IMR-90 (cell line): ENCODE results near the gene ZFX. TPM values are rescaled to one million over a fixed set of nuclear protein-coding genes. Genes with fewer than 3 reads are reported as not detected.

Source experiments
- ATAC-seq: fragments of 200-7000 bp; cut with Tn5 transposase; 2 replicates; pipeline ENCODE4 v1.9.1; 2020; ENCODE audit warnings: low read depth, mild to moderate bottlenecking, moderate library complexity
- BruUV-seq: library from RNA; stranded (reverse); fragments of 400-500 nt; replicated peaks from 2 replicates; lab custom pipeline; 2021; lab: Mats Ljungman, UMichigan
- CTCF ChIA-PET: fragments of 300-600 bp; formaldehyde crosslinking; extraction: SDS; loops from one replicate; lab custom pipeline; 2021; ENCODE audit warnings: antibody characterized with exemption; lab: Yijun Ruan, JAX
- POLR2A ChIA-PET: fragments of 300-600 bp; sonication (Branson Sonifier 250); formaldehyde crosslinking; loops from one replicate; lab custom pipeline; 2022; ENCODE audit warnings: antibody characterized with exemption; ENCODE audit not compliant: unreplicated experiment; lab: Charles Lee
- DNase-seq: peaks from one replicate; pipeline ENCODE4 v3.0.0; 2013
- H2AFZ ChIP-seq: replicated peaks from 2 replicates; pipeline ENCODE3; 2013; ENCODE audit warnings: low read length, mild to moderate bottlenecking; ENCODE audit not compliant: poor library complexity
- H2AK5ac ChIP-seq: 2 replicates; pipeline ENCODE4 v1.6.1; 2013; ENCODE audit warnings: low read depth, low read length, inconsistent platforms
- H2AK9ac ChIP-seq: replicated peaks from 2 replicates; pipeline ENCODE3; 2013; ENCODE audit warnings: mild to moderate bottlenecking, low read depth, low read length, moderate library complexity; ENCODE audit not compliant: poor library complexity
- H2BK120ac ChIP-seq: 2 replicates; pipeline ENCODE4 v1.6.1; 2013; ENCODE audit warnings: low read depth, low read length, inconsistent platforms
- H2BK15ac ChIP-seq: 3 replicates; pipeline ENCODE4 v1.6.1; 2013; ENCODE audit warnings: low read depth, low read length, inconsistent platforms
- H2BK20ac ChIP-seq: 2 replicates; pipeline ENCODE4 v1.6.1; 2013; ENCODE audit warnings: low read depth, mild to moderate bottlenecking, inconsistent platforms, low read length, moderate library complexity
- H2BK5ac ChIP-seq: 2 replicates; pipeline ENCODE4 v1.6.1; 2013; ENCODE audit warnings: mild to moderate bottlenecking, low read depth, low read length, inconsistent platforms; ENCODE audit not compliant: poor library complexity, severe bottlenecking
- H3K14ac ChIP-seq: replicated peaks from 2 replicates; pipeline ENCODE4 v1.6.1; 2013; ENCODE audit warnings: low read depth, low read length, inconsistent platforms
- H3K18ac ChIP-seq: 2 replicates; pipeline ENCODE4 v1.6.1; 2013; ENCODE audit warnings: low read depth, low read length, control low read depth
- H3K23ac ChIP-seq: 2 replicates; pipeline ENCODE4 v1.6.1; 2013; ENCODE audit warnings: low read depth, low read length, inconsistent platforms
- H3K27ac ChIP-seq: 2 replicates; pipeline ENCODE4 v1.5.1; 2013; ENCODE audit warnings: mild to moderate bottlenecking, control low read depth, low read length; ENCODE audit not compliant: insufficient read depth
- H3K27me3 ChIP-seq: 2 replicates; pipeline ENCODE4 v1.6.1; 2013; ENCODE audit warnings: low read length; ENCODE audit not compliant: control insufficient read depth, insufficient read depth
- H3K36me3 ChIP-seq: 2 replicates; pipeline ENCODE4 v1.6.1; 2013; ENCODE audit warnings: low read length, mixed read lengths; ENCODE audit not compliant: control insufficient read depth, insufficient read depth
- H3K4ac ChIP-seq: 2 replicates; pipeline ENCODE4 v1.6.1; 2013; ENCODE audit warnings: low read depth, low read length, inconsistent platforms
- H3K4me1 ChIP-seq: 2 replicates; pipeline ENCODE4 v1.6.1; 2013; ENCODE audit warnings: low read length, mixed read lengths; ENCODE audit not compliant: control insufficient read depth, insufficient read depth
- H3K4me2 ChIP-seq: 2 replicates; pipeline ENCODE4 v1.6.1; 2013; ENCODE audit warnings: low read depth, mild to moderate bottlenecking, control low read depth, low read length, moderate library complexity
- H3K4me3 ChIP-seq: 2 replicates; pipeline ENCODE4 v1.5.1; 2013; ENCODE audit warnings: low read depth, mild to moderate bottlenecking, control low read depth, low read length, moderate library complexity; ENCODE audit not compliant: insufficient read depth
- H3K56ac ChIP-seq: 2 replicates; pipeline ENCODE4 v1.6.1; 2013; ENCODE audit warnings: low read length, inconsistent platforms; ENCODE audit not compliant: insufficient read depth; ENCODE audit errors: extremely low read depth
- H3K79me1 ChIP-seq, 2 experiments: 2 replicates each; pipeline ENCODE4 v1.6.1; 2013; ENCODE audit warnings: low read length in 2 of 2, inconsistent platforms in 1 of 2, low read depth in 1 of 2
- H3K9ac ChIP-seq: 2 replicates; pipeline ENCODE4 v1.6.1; 2013; ENCODE audit warnings: low read depth, low read length, control low read depth
- H3K9me1 ChIP-seq: 2 replicates; pipeline ENCODE4 v1.6.1; 2013; ENCODE audit warnings: low read length, inconsistent platforms; ENCODE audit not compliant: insufficient read depth
- H3K9me3 ChIP-seq: 2 replicates; pipeline ENCODE4 v1.6.1; 2013; ENCODE audit warnings: low read length; ENCODE audit not compliant: control insufficient read depth, insufficient read depth
- H4K20me1 ChIP-seq: 2 replicates; pipeline ENCODE4 v1.6.1; 2013; ENCODE audit warnings: low read length, inconsistent platforms; ENCODE audit not compliant: insufficient read depth
- H4K5ac ChIP-seq: 2 replicates; pipeline ENCODE4 v1.6.1; 2013; ENCODE audit warnings: mild to moderate bottlenecking, low read depth, low read length, control low read depth
- H4K8ac ChIP-seq, 2 experiments: 2 replicates each; pipeline ENCODE4 v1.6.1; 2013; ENCODE audit warnings: low read depth in 2 of 2, low read length in 2 of 2, control low read depth in 1 of 2, inconsistent platforms in 1 of 2
- H4K91ac ChIP-seq: 2 replicates; pipeline ENCODE4 v1.6.1; 2013; ENCODE audit warnings: low read depth, low read length, inconsistent platforms; ENCODE audit not compliant: insufficient read depth
- BHLHE40 ChIP-seq: fragments of 150-350 bp; IDR thresholded peaks from 2 replicates; pipeline ENCODE4 v1.6.1; 2016; ENCODE audit warnings: mild to moderate bottlenecking, low read depth, low read length
- CHD1 ChIP-seq: IDR thresholded peaks from 2 replicates; pipeline ENCODE4 v1.6.1; 2012; ENCODE audit warnings: low read depth, low read length, improper control_type of control experiment
- MAZ ChIP-seq: IDR thresholded peaks from 2 replicates; pipeline ENCODE4 v1.6.1; 2012; ENCODE audit warnings: low read depth, mild to moderate bottlenecking, low read length, improper control_type of control experiment, moderate library complexity, borderline replicate concordance
- NFE2L2 ChIP-seq: fragments of 150-350 bp; IDR thresholded peaks from 2 replicates; pipeline ENCODE4 v1.6.1; 2016; ENCODE audit warnings: low read depth, mild to moderate bottlenecking, low read length
- POLR2A ChIP-seq: IDR thresholded peaks from 2 replicates; pipeline ENCODE4 v1.6.1; 2012; ENCODE audit warnings: mild to moderate bottlenecking, low read depth, low read length
- RCOR1 ChIP-seq: IDR thresholded peaks from 2 replicates; pipeline ENCODE4 v1.6.1; 2012; ENCODE audit warnings: mild to moderate bottlenecking, low read length, improper control_type of control experiment; ENCODE audit not compliant: insufficient replicate concordance
- SMC3 ChIP-seq: fragments of 150-350 bp; IDR thresholded peaks from 2 replicates; pipeline ENCODE4 v1.6.1; 2016; ENCODE audit warnings: low read depth, mild to moderate bottlenecking, antibody characterized with exemption, low read length, moderate library complexity
- WGBS, 2 experiments: methylation state at CpG; one replicate each; pipeline versions ENCODE4 v1.1.5 to v1.1.7; 2013; ENCODE audit warnings: missing lambda C conversion rate in 2 of 2; ENCODE audit not compliant: insufficient read length in 1 of 2; ENCODE audit errors: extremely low coverage in 2 of 2; 5-methylcytosine and 5-hydroxymethylcytosine counted together
- dilution Hi-C: fragments of 300-500 bp; cut with HindIII; formaldehyde crosslinking; loops from one replicate; pipeline ENCODE4 v1.14.3; 2018; ENCODE audit warnings: low sequenced_read_pairs; ENCODE audit not compliant: unreplicated experiment
- in situ Hi-C: fragments of 300-500 bp; cut with MboI; formaldehyde crosslinking; loops from 3 replicates; pipeline ENCODE4 v1.14.3; 2019; ENCODE audit warnings: low sequenced_read_pairs, inconsistent platforms, mixed read lengths
- intact Hi-C: fragments of 100-400 bp; cut with micrococcal nuclease; formaldehyde crosslinking; loops from 2 replicates; pipeline ENCODE4 v1.10.0; 2022
- polyA plus RNA-seq, 3 experiments: library from polyadenylated mRNA; depleted of rRNA; stranded (reverse); fragments of >200 nt; gene quantifications; 2 replicates each; pipeline ENCODE4 v1.2.3, GENCODE V29; 2012; ENCODE audit warnings: low replicate concordance in 1 of 3
- total RNA-seq: library from RNA; depleted of rRNA; stranded (reverse); fragments of >200 nt; gene quantifications from 2 replicates; pipeline ENCODE4 v1.2.3, GENCODE V29; 2012
- TF ChIP-seq, protein P1 (sequence below): conservative IDR thresholded peaks from 2 replicates; pipeline ENCODE4 v1.5.1; 2012; ENCODE audit warnings: mild to moderate bottlenecking, low read depth, low read length, improper control_type of control experiment

ZFX gene
- total and polyA plus RNA-seq, 2 of the 4 experiments (the other 2 are of a cell fraction): 16.0 to 99.3 TPM

- H3K14ac ChIP-seq: no peak overlapping the region
- H2AK5ac ChIP-seq: no peak overlapping the region
- H2AFZ ChIP-seq: no peak overlapping the region
- ATAC-seq (no peak), DNase-seq (no peak)
- H4K5ac ChIP-seq: no peak overlapping the region
- H3K23ac ChIP-seq: no peak overlapping the region
- no peak overlapping the region for H3K9ac ChIP-seq
- H2BK120ac ChIP-seq: no peak overlapping the region
- no peak overlapping the region for H3K4me2 ChIP-seq
- H3K56ac ChIP-seq: no peak overlapping the region
- H3K27me3 ChIP-seq: peaks cover 2% of the 10 kb centered on the region; the same call in 1 of the 2 replicates
- no peak overlapping the region for H3K4me3 ChIP-seq
- no peak overlapping the region for H4K8ac ChIP-seq
- H4K20me1 ChIP-seq: no peaks in the 10 kb centered on the region
- no peak overlapping the region for H2BK5ac ChIP-seq
- H3K4ac ChIP-seq: no peak overlapping the region
- H3K9me1 ChIP-seq: peaks cover 3% of the 10 kb centered on the region
- H4K91ac ChIP-seq: no peak overlapping the region
- TF ChIP-seq RCOR1: no peak
- no peak for TF ChIP-seq CHD1
- TF ChIP-seq POLR2A: no peak
- TF ChIP-seq, protein P1, sequence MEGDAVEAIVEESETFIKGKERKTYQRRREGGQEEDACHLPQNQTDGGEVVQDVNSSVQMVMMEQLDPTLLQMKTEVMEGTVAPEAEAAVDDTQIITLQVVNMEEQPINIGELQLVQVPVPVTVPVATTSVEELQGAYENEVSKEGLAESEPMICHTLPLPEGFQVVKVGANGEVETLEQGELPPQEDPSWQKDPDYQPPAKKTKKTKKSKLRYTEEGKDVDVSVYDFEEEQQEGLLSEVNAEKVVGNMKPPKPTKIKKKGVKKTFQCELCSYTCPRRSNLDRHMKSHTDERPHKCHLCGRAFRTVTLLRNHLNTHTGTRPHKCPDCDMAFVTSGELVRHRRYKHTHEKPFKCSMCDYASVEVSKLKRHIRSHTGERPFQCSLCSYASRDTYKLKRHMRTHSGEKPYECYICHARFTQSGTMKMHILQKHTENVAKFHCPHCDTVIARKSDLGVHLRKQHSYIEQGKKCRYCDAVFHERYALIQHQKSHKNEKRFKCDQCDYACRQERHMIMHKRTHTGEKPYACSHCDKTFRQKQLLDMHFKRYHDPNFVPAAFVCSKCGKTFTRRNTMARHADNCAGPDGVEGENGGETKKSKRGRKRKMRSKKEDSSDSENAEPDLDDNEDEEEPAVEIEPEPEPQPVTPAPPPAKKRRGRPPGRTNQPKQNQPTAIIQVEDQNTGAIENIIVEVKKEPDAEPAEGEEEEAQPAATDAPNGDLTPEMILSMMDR: no peak
- TF ChIP-seq MAZ: no peak
- TF ChIP-seq SMC3: no peak
- TF ChIP-seq BHLHE40: no peak
- TF ChIP-seq NFE2L2: no peak
- dilution Hi-C loops (no loop called here), in situ Hi-C loops (no loop called here), intact Hi-C loops (no loop called here)
- no peaks in the 10 kb centered on the region for H3K36me3 ChIP-seq
- no peak overlapping the region for H2AK9ac ChIP-seq
- ChIA-PET CTCF (no interaction called here), POLR2A (no interaction called here)
- no TSS peak for BruUV-seq
- no peak overlapping the region for H3K27ac ChIP-seq
- no peak overlapping the region for H2BK20ac ChIP-seq
- no peak overlapping the region for H3K18ac ChIP-seq
- no peaks in the 10 kb centered on the region for H3K9me3 ChIP-seq
- no CpG with 5 or more reads among the region's 10 CpGs for WGBS, 2 experiments
- peaks cover 2% of the 10 kb centered on the region; the same call in 1 of the 2 replicates for H3K4me1 ChIP-seq
- H2BK15ac ChIP-seq: no peak overlapping the region
- no peaks in the 10 kb centered on the region for H3K79me1 ChIP-seq
These were observed 79.9 kb downstream of the ZFX start for GRCh38 chrX:24229400-24229879.
